Thymus (tissue), 11 donors: ENCODE measurements around the gene SLC51A. TPM values are rescaled to one million over a fixed set of nuclear protein-coding genes. Genes with fewer than 3 reads are reported as not detected.
"Not testable (repeated sequence)": the region's sequence is repeated elsewhere in the genome, so short reads cannot be mapped to it uniquely, and the experiment has no call there.

Experiments used
- DNase-seq, 9 donors: peaks; one replicate each; pipeline ENCODE4 v3.0.0-alpha.2; 2013; ENCODE audit warnings: low spot score in 9 of 9, low read depth in 6 of 9, missing footprints in 1 of 9
- H3K27ac ChIP-seq, 2 donors: one replicate each; pipeline ENCODE4 v1.5.1; 2013; ENCODE audit warnings: control low read depth in 1 of 2, low read depth in 1 of 2, low read length in 1 of 2, mild to moderate bottlenecking in 1 of 2, moderate library complexity in 1 of 2
- H3K27me3 ChIP-seq, 2 donors: one replicate each; pipeline ENCODE4 v1.5.1; 2013; ENCODE audit warnings: low read length in 1 of 2; ENCODE audit not compliant: control insufficient read depth in 2 of 2, insufficient read depth in 1 of 2
- H3K36me3 ChIP-seq, 2 donors: one replicate each; pipeline ENCODE4 v1.5.1; 2013; ENCODE audit warnings: low read length in 1 of 2, mild to moderate bottlenecking in 1 of 2, moderate library complexity in 1 of 2; ENCODE audit not compliant: control insufficient read depth in 2 of 2, insufficient read depth in 2 of 2
- H3K4me1 ChIP-seq, 2 donors: one replicate each; pipeline ENCODE4 v1.5.1; 2013; ENCODE audit warnings: low read length in 2 of 2; ENCODE audit not compliant: control insufficient read depth in 2 of 2, insufficient read depth in 2 of 2
- H3K4me3 ChIP-seq, 2 donors: one replicate each; pipeline ENCODE4 v1.5.1; 2013; ENCODE audit warnings: low read length in 2 of 2, control low read depth in 1 of 2, mild to moderate bottlenecking in 1 of 2
- H3K9me3 ChIP-seq, 2 donors: one replicate each; pipeline ENCODE4 v1.5.1; 2013; ENCODE audit warnings: low read length in 1 of 2, mild to moderate bottlenecking in 1 of 2; ENCODE audit not compliant: control insufficient read depth in 2 of 2, insufficient read depth in 1 of 2
- WGBS: extraction: QIAGEN DNeasy Blood & Tissue Kit; methylation state at CpG from one replicate; pipeline ENCODE4 v1.1.7; 2013; 5-methylcytosine and 5-hydroxymethylcytosine counted together
- polyA plus RNA-seq: library from polyadenylated mRNA; stranded (reverse); fragments of 200-250 nt; gene quantifications from one replicate; pipeline ENCODE4 v1.2.3, GENCODE V29; 2013
- total RNA-seq: library from RNA; stranded (reverse); fragments of 120-200 nt; gene quantifications from one replicate; pipeline ENCODE4 v1.2.4, GENCODE V29; 2013
- donor health status: healthy.

Gene SLC51A
- total and polyA plus RNA-seq, 2 donors, result 0.66 to 2.1 TPM

DNA sequence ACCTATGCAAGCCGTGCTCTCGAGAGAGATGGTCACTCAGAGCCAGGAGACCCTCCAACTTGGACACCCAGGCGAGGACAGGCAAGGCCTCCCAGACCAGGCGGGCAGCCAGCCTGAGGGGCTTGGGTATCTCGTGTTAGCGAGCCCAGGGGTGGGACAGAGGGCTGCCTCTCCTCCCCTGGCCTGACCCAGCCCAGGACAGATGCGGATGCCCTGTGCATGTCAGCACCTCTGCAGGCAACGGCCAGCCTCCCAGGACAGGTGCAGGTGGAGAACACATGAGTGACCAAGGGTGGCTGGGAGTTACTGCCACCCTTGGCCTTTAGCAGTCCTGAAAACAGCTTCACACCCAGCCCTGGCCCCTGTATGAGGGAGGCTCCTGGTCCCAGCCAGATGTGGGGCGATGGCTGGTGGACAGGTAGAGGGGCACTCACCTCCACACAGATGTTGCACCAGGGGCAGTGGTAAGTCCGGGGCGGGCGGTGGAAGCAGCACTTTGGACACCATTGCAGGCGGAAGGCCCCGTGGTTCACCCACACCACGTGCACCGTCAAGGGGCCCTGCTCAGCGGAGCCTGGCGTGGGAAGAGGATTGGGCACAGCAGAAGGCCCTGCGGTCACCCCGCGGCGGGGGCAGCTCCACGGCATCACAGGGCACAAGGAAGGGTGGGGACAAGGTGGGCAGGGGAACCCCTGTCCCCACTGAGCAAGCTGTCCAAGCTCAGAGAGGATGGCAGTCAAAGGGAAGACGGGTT is 7.2 kb upstream of the SLC51A start:
- Histone ChIP-seq H3K4me3 (no peak overlapping the region), H3K36me3 (no peaks in the 10 kb centered on the region), H3K27ac (no peak overlapping the region), H3K9me3 (peaks cover 0 to 9% of the 10 kb centered on the region in 2 donors), H3K4me1 (peaks cover 3 to 8% of the 10 kb centered on the region in 2 donors), H3K27me3 (peaks cover 0 to 25% of the 10 kb centered on the region in 2 donors)
- no peak for DNase-seq
- 96% methylated on average over 24 of the region's 24 CpGs for WGBS

DNA sequence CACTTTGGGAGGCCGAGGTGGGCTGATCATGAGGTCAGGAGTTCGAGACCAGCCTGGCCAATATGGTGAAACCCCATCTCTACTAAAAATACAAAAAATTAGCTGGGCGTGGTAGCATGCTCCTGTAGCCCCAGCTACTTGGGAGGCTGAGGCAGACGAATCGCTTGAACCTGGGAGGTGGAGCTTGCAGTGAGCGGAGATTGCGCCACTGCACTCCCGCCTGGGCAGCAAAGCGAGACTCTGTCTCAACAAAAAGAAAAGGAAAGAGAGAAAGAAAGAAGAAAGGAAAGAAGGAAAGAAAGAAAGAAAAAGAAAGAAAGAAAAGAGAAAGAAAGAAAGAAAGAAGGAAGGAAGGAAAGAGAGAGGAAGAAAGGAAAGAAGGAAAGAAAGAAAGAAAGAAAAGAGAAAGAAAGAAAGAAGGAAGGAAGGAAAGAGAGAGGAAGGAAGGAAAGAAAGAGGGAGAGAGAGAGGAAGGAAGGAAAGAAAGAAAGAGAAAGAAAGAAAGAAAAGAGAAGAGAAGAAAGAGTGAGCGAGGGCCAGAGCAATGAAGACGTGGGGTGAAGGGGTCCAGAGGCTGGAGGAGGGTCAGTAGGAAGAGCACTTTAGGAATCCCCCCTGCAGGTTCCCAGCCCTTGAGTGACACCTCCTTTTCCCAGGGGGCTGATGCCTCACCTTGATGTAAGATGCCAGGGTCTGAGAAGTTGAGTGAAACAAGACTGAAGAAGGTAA is 6.2 kb upstream of the SLC51A start:
- H3K27ac ChIP-seq, H3K9me3 ChIP-seq, H3K4me3 ChIP-seq, H3K36me3 ChIP-seq, H3K4me1 ChIP-seq, DNase-seq: not testable (repeated sequence)
- 97% methylated on average over 11 of the region's 11 CpGs for WGBS
- peaks cover 0 to 27% of the 10 kb centered on the region in 2 donors for H3K27me3 ChIP-seq

DNA sequence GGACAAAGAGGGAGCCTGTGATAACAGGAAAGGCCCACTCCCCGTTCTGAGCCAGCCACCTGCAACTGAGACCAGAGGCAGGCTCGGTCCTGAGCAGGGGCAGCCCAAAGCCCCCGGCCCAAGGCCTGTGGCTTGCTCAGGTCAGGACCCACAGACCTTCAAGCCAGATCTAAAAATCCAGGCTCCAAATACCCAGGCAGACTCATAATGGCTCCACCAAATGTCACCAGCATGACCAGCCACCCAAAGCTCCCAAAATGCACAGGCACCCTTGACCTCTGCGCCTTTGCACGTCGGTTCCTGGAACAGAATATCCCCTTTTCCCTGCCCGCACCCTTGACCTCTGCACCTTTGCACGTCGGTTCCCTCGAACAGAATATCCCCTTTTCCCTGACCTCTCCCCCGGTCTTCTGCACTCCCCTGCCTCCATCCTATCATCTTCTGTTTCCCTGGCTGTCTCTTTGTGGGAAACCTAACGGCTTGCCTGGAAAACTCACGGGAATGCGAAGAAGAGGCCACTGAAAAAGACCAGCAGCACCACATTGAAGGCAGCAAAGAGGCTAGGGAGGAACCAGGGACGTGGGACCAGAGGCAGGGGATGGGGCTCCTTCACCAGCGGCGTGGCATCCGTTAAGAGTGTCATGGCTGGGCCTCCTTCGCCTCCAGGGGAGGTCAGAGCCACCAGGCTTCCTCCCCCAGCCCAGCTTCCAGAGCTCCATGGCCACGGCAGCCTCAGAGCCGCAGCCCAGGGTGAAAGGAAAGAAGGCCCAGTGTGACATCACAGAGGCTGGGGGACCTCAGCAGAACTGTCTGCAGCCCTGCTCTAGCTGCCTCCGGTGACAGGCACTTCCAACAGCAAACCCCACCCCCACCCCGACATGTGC is 5.4 kb upstream of the SLC51A start, which contains the start of gene ZDHHC19:
Gene ZDHHC19 (minus strand): TSS at position 728 of the 884 bp plus-strand sequence. CDS start 85 bp downstream, at position 643.
- H3K4me3 ChIP-seq, result no peak within 1 kb of the TSS
- peaks cover 0 to 9% of the 10 kb centered on the region in 2 donors for H3K9me3 ChIP-seq
- peaks cover 3 to 8% of the 10 kb centered on the region in 2 donors for H3K4me1 ChIP-seq
- no peak within 1 kb of the TSS for H3K27ac ChIP-seq
- peaks cover 0 to 32% of the 10 kb centered on the region in 2 donors for H3K27me3 ChIP-seq
- WGBS, result 93% methylated on average over 23 of the region's 23 CpGs
- DNase-seq, result no peak
- H3K36me3 ChIP-seq, result no peaks in the 10 kb centered on the region

DNA sequence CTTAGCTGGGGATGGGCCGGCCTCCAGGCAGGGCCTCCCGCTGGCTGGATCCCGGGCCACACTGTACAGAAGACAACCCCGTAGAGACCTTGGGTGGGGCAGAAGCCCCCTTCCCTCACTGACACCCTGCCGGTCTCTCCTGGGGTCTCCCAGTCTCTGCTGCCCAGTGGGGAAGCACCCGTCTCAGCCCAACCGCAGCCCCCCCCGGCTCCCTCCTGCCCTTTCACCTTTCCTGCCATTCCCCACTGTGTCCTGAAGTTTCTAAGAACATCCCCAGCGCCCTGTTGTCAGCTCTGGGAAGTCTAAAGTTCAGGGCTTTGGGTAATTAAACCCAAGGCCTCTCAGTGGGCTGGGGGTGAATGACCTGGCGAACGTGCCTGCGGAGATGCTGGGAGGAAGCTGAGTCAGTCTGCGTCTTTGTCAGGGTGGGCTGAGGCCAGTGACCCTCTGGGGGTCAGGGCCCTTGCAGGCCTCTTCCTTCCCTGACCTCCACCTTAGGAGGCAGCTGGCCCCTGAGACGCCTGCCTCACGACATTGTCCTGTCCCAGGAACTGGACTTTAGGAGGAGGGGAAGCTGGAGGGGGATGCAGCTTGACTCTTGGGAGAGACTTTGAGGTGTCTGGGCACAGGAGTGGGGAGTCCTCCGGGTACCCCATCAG is 1.4 kb upstream of the SLC51A start:
- no peaks in the 10 kb centered on the region for H3K9me3 ChIP-seq
- 95% methylated on average over 16 of the region's 16 CpGs for WGBS
- no peak overlapping the region for H3K4me3 ChIP-seq
- no peak overlapping the region for H3K27ac ChIP-seq
- DNase-seq, result no peak
- H3K4me1 ChIP-seq, result peaks cover 0 to 9% of the 10 kb centered on the region in 2 donors
- H3K36me3 ChIP-seq, result no peaks in the 10 kb centered on the region
- H3K27me3 ChIP-seq, result peaks cover 0 to 23% of the 10 kb centered on the region in 2 donors

DNA sequence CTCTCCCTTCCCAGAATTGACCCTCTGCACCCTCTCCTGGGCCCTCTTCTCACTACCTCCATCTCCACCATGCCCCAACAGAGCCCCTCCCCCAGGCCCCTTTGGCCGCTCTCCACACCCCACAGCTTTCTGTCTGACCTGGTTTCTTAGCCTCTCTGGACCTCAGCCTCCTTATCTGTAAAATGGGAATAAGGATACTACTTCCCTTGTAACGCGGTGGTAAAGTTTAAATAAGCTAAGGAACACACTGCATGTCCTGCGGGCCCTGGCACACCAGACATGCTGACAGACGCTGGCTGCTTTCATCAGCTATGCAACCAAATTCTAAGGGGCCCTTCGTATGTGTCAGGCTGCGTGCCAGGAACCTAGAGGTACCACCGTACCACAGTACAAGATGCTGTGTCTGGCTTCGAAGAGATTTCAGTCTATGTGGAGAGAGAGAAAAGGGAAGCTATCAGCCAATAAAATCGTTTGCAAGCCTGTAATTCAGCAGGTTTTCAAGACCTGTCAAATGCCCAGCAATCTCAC is 777 bp upstream of the SLC51A start:
- Histone ChIP-seq H3K9me3 (no peaks in the 10 kb centered on the region), H3K4me3 (no peak overlapping the region), H3K36me3 (no peaks in the 10 kb centered on the region), H3K4me1 (peaks cover 0 to 10% of the 10 kb centered on the region in 2 donors), H3K27ac (no peak overlapping the region), H3K27me3 (peaks cover 0 to 23% of the 10 kb centered on the region in 2 donors)
- DNase-seq, result no peak
- 79% methylated on average over 10 of the region's 10 CpGs for WGBS

DNA sequence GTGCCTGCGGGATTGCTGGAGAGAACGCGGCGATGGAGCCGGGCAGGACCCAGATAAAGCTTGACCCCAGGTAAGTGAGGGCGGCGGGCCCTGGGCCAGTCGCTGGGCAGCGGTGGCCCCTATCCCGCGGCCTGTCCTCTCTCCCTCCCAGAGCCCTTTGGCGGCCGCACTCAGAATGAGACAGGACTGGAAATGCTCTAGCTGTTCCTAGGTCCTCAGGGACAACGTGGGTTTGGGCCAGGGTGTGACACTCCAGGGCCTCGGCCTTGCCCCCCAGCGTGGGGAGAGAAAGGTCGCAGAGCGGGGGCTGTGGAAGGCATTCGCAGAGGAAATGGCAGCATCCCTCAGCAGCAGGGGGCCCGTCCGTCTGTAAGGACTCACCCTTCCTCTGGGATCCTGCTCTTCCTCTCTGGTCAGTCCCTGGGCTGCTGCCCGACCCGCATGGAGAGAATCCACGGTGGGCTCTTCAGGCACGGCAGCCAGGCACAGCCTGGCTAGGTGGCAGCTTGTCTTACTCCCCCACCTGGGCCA is 412 bp downstream of the SLC51A start:
- Histone ChIP-seq H3K27me3 (peaks cover 0 to 19% of the 10 kb centered on the region in 2 donors), H3K36me3 (no peaks in the 10 kb centered on the region), H3K27ac (no peak overlapping the region), H3K4me3 (no peak overlapping the region), H3K9me3 (no peaks in the 10 kb centered on the region), H3K4me1 (peaks cover 0 to 13% of the 10 kb centered on the region in 2 donors)
- no peak for DNase-seq
- 83% methylated on average over 25 of the region's 25 CpGs for WGBS

DNA sequence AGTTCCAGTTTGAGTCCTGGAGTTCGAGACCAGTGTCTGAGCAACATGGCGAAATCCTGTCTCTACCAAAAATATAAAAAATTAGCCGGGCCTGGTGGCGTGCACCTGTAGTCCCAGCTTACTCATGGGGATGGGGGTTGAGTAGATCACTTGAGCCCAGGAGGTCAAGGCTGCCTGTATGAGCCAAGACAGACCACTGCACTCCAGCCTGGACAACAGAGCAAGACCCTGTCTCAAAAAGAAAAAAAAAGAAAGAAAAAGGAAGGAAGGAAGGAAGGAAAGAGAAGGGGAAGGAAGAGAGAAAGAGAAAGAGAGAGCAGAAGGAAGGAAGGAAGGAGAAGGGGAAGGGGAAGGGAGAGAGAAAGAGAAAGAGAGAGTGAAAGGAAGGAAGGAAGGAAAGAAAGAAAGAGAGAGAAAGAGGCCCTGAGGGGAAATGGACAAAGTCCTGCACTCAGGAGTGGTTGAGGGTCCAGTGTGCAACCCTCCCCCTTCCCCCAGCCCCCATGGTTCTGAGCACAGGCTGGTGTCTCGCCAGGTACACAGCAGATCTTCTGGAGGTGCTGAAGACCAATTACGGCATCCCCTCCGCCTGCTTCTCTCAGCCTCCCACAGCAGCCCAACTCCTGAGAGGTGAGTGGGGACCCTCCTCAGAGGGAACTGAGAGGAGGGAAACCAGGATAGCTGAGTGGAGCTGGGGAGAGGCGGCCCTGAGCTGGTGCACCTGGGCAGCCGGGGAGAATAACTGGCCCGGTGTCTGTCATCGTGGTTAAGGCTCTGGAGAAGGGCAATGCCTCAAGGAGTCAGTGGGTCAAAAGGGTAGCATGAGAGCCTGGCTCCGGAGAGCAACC is 1.2 kb downstream of the SLC51A start:
- Histone ChIP-seq H3K4me3 (no peak overlapping the region), H3K27me3 (peaks cover 0 to 19% of the 10 kb centered on the region in 2 donors), H3K36me3 (no peaks in the 10 kb centered on the region), H3K9me3 (no peaks in the 10 kb centered on the region), H3K27ac (no peak overlapping the region), H3K4me1 (peaks cover 0 to 13% of the 10 kb centered on the region in 2 donors)
- 97% methylated on average over 12 of the region's 12 CpGs for WGBS
- DNase-seq, result no peak
